NCI-H128 (cell line): ENCODE data around the gene WNT6.

Experiments
- DNase-seq: peaks from one replicate; lab custom pipeline; 2025; ENCODE audit not compliant: unreplicated experiment; lab: John Stamatoyannopoulos, UW

WNT6 gene

GRCh38 chr2:218892693-218893348 is 33.2 kb downstream of the WNT6 start:
- no peak for DNase-seq

DNA sequence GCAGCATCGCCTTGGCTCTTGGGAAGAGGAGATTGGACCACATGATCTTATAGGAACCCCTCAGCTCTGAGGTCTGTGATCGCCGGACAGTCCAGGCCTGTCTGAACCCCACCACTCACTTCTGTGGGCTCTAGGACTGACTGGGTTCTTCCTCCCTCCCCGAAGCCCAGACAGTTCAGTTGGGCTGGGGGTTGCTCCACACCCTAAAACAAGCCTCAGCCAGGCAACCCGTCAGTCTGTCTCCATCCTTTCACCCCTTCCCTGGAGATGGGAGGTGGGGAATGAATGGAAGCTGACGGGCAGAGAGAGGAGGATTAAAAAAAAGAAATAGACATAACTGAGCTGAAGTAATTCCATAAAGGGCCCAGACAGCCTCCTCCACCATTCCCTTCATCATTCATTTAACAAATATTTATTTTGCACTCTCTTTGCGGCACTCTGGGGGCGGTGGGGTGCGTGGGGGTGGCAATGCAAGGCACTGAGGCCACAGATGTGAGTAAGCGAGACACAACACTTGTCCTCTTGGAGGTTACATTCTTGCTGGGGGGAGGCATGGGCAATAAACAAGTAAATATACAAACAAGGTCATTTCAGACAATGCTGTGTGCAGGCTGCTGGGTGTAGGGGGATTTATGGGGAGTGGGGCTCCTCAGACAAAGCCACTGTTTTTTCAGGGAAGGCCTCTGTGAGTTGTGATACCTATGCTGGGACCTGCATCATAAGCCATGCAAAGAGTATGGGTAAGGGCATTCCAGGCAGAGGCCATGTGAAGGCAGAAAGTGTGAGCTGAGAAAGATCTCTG is 33.9 kb downstream of the WNT6 start:
- no peak for DNase-seq

- DNase-seq: no peak
These were observed 34.7 kb downstream of the WNT6 start for GRCh38 chr2:218894151-218894879.

DNA sequence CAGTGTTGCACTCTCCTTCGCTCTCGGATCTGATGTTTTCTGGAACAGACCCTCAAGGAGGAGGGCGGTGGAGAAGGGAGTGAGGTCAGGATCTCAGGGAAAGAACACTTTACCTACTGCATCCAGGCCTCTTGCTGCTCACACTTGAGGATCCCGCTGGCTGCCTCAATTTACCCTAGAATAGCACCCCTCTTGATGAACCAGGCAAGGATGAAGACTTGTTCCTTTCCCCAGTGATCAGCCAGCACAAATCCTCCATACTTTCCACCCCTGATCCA is 35.2 kb downstream of the WNT6 start:
- DNase-seq: no peak

- DNase-seq: no peak
These were observed 35.7 kb downstream of the WNT6 start for GRCh38 chr2:218895326-218895725.

DNA sequence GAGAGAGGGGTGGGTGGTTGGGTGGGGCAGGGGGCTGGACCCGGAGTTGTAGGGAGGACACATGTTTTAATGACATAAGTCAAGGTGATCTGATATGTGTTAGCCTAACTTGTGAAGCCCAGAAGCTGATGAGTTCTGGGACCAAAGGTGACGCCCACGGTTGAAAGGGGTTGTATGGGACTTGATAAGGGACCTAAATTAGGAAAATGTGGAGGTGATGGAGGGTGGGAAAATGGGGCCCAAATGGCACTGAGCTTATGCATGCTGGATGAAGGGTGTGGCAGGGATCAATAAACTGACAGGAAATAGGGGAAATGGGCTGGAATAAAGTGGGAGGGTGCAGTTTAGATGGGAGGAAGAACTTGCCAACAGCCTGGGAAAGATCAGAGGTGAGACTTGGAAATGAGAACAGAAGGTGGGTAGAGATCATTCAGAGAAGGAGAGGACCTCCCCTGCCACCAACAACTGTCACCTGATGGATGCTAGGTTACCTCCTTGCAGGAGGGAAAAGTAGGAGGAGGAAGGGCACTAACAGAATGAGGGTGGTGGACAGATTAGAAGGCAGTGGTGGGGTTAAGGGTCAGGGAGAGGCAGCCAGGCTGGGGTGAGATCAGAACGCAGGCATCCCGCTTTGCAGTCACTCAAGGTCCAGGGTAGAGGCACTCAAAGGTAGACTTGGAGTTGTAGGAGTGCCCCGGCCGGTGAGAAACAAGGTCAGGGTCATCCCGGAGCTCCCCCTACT is 36.3 kb downstream of the WNT6 start:
- no peak for DNase-seq

- DNase-seq: no peak
These were observed 37.1 kb downstream of the WNT6 start for GRCh38 chr2:218896501-218897393.

DNA sequence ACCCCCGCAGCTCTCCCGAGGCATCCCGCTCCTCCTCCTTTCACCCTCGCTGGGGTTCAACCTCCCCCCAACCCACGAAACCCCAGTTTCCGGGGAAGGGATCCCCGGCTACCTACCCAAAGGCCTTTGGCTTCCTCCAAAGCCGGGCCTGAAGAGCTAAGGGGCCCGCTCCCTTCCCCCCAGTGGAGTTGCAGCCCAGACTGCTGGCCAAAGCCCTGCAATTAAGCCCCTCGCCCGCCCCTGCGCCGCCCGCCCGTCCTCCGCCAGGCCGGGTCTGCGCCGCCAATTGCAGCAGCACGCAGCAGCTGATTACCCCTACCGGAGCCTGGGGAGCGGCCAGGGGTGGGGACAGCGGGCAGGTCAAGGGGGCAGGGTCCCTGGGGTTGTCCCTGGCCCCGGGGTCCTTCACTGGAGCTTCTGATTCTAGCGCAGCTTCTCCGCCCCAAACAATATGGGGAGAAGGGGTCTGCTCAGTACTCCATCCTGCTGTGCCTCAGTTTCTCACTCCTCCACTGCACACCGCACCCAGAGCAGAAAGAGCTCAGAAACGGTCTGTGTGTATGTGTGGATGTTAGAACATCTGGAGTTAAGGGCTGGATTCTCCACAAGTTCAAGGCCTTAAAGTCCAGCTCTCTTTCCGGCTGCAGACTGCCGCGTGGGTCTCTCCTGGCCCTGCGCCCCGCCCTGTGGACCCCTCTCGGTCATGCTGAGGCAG is 37.9 kb downstream of the WNT6 start:
- DNase-seq: no peak

DNA sequence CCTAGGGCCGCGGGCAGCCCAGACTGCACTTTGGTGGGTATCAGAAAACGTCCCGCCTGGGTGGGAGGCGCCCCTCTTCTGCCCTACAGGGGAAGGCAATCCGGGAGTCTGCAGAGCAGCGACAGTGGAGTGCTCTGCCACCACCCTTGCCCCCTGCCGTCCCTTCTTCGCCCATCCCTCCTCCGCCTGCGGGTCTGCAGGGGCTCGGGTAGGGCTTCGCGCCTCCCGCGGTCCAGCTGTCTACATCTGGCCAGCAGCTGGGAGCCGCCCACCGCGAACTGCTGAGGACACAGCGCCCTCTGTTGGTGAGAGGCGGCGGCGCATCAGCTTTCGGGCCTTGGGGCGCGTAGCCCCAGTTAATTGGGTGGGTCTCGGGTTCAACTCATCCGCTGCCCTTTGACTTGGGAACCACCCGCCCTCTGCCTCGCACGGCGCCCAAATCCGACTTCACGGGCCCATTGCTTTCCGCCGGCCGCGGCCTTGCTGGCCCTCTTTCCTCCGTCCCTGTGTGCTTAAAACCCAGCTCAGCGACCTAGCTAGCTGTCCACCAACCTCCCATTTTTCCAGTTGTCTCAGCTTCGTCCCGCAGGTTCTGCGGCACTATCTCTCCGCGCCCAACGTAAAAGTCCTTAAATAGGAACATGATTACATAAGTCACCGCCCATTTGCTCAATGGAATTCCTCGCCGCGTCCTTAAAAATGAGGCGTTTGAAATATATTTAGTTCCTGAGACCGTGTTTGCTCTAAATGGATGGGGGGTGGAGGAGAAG is 38.7 kb downstream of the WNT6 start:
- no peak for DNase-seq

- no peak for DNase-seq
These were observed 39.5 kb downstream of the WNT6 start for GRCh38 chr2:218899147-218899546.

DNA sequence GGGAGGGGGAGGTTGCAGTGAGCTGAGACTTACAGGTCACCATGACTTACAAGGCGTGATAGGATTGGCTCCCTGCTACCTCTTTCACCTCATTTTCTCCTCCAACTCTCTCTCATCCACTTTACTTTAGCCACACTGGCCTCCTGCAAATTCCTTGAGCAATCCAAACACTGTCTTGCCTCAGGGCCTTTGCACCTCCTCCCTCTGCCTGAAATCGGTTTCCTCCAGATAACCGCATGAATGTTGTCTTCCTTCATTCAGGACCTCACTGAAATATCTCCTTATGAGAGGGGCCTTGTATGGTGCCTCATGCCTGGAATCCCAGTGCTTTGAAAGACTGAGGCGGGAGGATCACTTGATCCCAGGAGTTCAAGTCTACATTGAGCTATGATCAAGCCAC is 42.8 kb downstream of the WNT6 start:
- DNase-seq: no peak

- DNase-seq: no peak
These were observed 44.6 kb downstream of the WNT6 start for GRCh38 chr2:218904176-218904575.

GRCh38 chr2:218908721-218909619 is 49.4 kb downstream of the WNT6 start:
- peak; percentile 72 for DNase-seq

GRCh38 chr2:218910741-218911140 is 51.1 kb downstream of the WNT6 start:
- no peak for DNase-seq

DNA sequence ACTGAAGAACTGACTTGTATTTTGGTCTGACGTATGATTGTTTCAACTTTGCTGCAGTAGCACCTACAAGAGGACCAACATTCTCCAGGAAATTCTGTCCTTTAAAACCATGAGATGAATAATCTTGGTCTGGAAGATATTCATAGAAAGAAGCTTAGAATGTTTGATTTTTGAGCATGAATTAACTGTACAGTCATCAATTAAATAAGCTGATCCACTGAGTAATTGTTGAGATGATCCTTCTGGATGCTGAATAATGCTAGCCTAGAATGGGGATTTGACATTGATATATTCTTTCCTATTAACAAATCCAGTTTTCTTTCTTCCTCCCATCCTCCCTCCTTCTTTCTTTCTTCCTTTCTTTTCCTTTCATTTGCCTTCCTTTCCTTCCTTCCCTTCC is 60.9 kb downstream of the WNT6 start:
- DNase-seq: no peak
